ENCODE results near the gene AP2A1.

The AP2A1 gene

DNA sequence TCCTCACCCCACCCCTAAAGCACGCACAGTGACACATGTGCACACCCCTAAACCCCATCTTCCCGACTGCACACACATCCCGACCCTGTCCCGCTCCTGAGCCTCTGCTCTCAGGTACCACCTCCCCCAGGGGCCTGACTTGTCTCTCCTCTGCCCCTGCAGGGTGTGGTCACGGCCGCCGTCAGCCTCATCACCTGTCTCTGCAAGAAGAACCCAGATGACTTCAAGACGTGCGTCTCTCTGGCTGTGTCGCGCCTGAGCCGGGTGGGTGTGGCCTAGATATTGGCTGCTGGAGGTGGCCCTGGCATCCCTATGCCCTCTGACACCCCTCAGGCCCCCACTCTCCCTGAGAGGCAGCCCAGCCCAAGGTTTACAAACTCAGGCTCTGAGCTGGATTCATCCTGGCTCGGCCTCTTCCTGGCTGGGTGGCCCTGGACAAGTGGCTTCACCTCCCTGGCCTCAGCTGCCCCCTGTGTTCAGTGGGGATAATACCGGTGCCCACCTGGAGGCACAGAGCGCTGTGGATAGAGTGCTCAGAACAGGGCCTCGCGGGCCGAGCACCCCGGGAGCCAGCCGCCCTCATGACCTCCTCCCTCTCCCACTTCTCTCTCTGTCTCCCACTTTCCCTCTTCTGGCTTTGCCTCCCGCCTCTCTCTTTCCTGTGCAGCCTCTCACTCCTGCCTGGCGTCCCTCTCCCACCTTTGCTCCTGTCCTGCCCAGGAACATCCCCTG, 26.2 kb downstream of the AP2A1 start:
- in situ Hi-C loops (cut with MboI; ENCODE audit: low sequenced_read_pairs) = no loop called here

DNA sequence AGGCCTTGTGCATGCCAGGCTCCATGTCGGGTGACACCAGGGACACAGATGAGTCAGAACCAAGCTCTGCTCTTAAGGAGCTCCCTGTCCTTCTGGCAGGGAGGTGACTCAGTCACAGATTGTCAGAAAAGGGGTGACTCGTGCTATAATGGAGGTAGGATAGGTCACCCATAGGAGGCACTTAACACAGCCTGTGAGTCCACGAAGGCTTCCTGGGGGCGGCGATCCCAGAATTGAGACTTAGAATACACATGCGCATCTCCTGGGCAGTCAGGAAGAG, 26.7 kb downstream of the AP2A1 start:
- in situ Hi-C loops (cut with MboI; ENCODE audit: low sequenced_read_pairs) = no loop called here

DNA sequence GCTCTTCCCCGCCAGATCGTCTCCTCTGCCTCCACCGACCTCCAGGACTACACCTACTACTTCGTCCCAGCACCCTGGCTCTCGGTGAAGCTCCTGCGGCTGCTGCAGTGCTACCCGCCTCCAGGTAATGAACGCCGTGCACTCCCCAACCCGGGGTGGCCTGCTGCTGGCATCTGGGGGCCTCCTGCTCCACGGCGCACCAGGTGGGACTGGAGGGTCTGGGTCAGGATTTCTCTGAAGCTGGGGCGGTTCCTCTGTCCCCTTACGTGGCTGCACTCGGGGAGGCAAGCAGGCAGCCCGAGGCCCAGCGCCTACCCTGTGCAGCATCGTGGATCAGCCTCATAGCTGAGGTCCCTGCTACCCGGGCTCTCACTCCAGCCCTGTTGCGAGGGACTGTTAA, 28.8 kb downstream of the AP2A1 start:
- in situ Hi-C loops (cut with MboI; ENCODE audit: low sequenced_read_pairs) = no loop called here

DNA sequence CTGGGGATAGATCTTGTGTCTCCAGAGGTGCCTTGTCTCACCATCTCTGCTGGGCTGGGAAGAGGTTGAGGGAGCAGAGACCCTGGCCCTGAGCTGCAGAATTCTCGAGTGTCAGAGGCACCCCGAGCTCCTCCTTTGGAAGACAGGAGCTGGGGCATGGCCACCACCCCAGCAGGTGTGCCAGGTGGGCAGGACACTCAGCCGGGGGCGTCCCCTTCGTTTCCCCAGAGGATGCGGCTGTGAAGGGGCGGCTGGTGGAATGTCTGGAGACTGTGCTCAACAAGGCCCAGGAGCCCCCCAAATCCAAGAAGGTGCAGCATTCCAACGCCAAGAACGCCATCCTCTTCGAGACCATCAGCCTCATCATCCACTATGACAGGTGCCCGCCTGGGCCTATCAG, 31.8 kb downstream of the AP2A1 start:
- in situ Hi-C loops (cut with MboI; ENCODE audit: low sequenced_read_pairs) = no loop called here

DNA sequence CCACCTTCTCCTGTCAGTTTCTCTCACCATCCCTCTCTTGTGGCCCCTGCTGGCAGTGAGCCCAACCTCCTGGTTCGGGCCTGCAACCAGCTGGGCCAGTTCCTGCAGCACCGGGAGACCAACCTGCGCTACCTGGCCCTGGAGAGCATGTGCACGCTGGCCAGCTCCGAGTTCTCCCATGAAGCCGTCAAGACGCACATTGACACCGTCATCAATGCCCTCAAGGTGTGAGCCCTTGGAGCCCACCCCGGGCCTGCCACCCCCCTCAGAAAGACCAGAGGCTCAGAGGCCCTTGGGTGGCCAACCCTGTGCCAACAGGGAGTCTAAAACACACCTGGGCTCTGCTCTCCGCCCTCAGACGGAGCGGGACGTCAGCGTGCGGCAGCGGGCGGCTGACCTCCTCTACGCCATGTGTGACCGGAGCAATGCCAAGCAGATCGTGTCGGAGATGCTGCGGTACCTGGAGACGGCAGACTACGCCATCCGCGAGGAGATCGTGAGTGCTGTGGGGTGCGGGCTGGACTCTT, 32.5 kb downstream of the AP2A1 start:
- in situ Hi-C loops (cut with MboI; ENCODE audit: low sequenced_read_pairs) = no loop called here

DNA sequence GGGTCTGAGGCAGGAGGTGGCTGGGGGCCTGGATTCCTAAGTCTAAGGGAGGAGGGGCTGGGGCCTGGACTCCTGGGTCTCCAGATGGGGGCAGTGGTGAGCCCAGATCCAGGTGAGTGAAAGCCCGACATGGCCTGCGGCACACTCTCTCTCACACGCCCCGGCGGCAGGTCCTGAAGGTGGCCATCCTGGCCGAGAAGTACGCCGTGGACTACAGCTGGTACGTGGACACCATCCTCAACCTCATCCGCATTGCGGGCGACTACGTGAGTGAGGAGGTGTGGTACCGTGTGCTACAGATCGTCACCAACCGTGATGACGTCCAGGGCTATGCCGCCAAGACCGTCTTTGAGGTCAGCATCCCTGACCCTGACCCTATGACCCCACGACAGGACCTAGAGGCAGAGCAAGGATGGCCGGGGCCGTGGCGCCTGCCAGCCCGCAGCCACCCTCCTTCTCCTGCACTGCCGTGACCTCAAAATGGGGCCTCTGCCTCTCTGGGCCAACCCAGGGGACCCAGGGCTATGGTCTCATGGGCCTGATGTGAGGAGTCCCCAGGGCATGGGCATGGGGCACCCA, 33.1 kb downstream of the AP2A1 start:
- in situ Hi-C loops (cut with MboI; ENCODE audit: low sequenced_read_pairs) = no loop called here

DNA sequence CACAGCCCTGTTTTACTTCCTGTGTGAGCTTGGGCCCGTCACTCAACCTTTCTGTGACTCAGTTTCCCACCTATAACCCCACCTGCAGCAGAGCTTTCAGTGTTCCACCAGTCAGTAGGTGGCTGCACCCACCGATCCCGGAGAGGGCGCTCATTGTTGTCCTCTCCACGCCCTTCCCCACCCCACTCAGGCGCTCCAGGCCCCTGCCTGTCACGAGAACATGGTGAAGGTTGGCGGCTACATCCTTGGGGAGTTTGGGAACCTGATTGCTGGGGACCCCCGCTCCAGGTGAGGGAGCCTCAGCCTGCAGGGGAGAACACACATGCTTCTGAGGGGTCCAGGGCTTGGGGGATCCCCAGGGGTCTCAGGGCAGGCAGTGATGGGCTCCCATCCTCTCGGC, 34.0 kb downstream of the AP2A1 start:
- in situ Hi-C loops (cut with MboI; ENCODE audit: low sequenced_read_pairs) = no loop called here

DNA sequence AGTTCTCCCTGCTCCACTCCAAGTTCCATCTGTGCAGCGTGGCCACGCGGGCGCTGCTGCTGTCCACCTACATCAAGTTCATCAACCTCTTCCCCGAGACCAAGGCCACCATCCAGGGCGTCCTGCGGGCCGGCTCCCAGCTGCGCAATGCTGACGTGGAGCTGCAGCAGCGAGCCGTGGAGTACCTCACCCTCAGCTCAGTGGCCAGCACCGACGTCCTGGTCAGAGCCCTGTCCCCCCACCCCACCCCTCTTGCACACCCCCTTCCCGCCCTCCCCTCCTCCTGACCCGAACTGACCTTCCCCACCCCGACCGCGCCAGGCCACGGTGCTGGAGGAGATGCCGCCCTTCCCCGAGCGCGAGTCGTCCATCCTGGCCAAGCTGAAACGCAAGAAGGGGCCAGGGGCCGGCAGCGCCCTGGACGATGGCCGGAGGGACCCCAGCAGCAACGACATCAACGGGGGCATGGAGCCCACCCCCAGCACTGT, 34.6 kb downstream of the AP2A1 start:
- in situ Hi-C loops (cut with MboI; ENCODE audit: low sequenced_read_pairs) = no loop called here

DNA sequence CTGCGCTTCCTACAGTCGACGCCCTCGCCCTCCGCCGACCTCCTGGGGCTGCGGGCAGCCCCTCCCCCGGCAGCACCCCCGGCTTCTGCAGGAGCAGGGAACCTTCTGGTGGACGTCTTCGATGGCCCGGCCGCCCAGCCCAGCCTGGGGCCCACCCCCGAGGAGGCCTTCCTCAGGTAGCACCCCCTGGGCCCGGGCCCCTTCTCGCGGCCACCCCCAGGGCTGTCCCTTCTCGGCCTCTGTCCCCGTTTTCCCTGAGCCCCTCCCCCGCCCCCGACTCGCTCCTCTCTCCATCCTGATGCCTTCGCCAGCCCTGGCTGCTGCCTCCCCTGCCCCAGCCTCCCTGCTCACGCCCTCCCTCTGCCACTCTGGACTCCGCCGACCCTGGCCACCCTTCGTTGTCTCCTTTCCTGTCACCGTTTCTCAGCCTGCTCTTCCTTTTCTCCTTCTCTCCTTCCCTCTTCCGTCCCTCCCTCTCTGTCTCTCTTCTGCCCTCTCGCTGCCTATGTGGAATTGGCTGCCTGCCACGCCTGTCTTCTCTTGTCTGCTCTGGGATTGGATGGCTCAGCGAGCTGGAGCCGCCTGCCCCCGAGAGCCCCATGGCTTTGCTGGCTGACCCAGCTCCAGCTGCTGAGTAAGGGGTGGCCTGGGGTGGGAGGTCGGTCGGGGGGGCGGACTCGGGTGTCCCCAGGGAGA, 35.3 kb downstream of the AP2A1 start:
- in situ Hi-C loops (cut with MboI; ENCODE audit: low sequenced_read_pairs) = no loop called here

DNA sequence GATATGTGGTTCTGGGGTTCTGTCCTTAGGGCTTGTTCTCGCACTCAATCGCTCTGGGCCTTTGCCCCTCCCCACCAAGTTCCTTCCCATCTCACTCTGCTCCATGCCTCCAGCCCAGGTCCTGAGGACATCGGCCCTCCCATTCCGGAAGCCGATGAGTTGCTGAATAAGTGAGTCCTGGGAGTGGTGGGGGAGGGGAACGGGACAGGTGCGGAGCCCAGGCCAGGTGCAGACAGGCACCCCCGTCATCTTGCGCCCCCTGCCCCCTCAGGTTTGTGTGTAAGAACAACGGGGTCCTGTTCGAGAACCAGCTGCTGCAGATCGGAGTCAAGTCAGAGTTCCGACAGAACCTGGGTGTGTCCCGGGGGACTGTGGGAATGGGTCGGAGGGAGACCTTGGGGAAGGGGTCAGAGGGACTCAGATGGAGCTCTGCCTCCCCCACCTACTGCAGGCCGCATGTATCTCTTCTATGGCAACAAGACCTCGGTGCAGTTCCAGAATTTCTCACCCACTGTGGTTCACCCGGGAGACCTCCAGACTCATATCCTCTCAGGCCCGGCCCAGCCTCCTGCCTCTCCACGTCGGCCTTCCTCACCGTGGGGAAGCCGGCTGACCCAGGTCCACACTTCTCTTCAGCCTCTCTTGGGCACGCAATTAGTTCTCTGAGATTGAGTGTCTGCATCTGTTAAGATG, 36.2 kb downstream of the AP2A1 start:
- in situ Hi-C loops (cut with MboI; ENCODE audit: low sequenced_read_pairs) = no loop called here

DNA sequence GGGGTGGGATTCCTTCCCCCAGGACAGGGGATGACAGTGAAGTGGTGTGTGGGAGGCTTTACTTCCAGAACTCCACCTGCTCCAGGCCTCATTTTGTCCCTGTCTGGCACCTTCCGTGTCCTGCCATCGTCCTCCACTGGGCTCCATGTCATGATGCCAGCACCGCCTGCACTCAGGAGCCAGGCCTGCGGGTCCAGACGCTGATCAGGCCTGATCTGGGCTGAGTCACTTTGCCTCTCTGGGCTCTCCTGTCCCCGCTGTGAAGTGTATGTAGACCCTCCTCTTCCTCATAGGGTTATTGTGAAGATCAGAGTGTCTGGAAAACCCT, 36.7 kb downstream of the AP2A1 start:
- in situ Hi-C loops (cut with MboI; ENCODE audit: low sequenced_read_pairs) = no loop called here

DNA sequence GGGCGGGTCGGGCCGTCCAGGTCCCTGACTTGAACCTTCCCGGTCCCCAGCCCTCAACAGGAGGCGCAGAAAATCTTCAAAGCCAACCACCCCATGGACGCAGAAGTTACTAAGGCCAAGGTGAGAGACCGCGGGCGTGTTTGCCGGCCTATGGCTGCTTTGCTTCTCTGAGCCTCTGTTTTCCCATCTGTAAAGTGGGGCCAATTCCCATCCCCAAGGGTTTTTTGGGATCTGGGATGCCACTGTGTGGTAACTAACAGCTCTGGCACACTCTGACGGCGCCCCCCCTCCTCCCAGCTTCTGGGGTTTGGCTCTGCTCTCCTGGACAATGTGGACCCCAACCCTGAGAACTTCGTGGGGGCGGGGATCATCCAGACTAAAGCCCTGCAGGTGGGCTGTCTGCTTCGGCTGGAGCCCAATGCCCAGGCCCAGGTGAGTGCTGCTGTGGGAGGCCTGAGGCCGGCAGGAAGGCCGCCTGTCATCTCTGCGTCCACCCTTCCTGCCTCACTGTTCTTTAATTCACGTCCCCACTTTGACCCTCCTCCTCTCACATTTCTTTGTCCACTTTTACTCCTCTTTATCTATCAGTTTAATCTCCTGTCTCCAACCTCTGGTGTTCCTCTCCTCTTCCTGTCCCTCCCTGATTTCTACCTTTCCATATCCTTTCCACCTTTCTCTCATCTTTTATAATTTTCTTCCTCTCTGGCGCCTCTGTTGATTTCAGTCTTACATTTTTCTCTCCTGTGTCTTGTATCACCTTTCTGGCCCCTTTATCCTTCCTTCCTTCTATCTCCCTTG, 39.2 kb downstream of the AP2A1 start:
- in situ Hi-C loops (cut with MboI; ENCODE audit: low sequenced_read_pairs) = no loop called here

DNA sequence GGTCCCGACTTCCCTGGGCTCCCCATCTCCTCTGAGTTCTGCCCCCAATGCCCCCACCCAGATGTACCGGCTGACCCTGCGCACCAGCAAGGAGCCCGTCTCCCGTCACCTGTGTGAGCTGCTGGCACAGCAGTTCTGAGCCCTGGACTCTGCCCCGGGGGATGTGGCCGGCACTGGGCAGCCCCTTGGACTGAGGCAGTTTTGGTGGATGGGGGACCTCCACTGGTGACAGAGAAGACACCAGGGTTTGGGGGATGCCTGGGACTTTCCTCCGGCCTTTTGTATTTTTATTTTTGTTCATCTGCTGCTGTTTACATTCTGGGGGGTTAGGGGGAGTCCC, 39.8 kb downstream of the AP2A1 start:
- in situ Hi-C loops (cut with MboI; ENCODE audit: low sequenced_read_pairs) = no loop called here

DNA sequence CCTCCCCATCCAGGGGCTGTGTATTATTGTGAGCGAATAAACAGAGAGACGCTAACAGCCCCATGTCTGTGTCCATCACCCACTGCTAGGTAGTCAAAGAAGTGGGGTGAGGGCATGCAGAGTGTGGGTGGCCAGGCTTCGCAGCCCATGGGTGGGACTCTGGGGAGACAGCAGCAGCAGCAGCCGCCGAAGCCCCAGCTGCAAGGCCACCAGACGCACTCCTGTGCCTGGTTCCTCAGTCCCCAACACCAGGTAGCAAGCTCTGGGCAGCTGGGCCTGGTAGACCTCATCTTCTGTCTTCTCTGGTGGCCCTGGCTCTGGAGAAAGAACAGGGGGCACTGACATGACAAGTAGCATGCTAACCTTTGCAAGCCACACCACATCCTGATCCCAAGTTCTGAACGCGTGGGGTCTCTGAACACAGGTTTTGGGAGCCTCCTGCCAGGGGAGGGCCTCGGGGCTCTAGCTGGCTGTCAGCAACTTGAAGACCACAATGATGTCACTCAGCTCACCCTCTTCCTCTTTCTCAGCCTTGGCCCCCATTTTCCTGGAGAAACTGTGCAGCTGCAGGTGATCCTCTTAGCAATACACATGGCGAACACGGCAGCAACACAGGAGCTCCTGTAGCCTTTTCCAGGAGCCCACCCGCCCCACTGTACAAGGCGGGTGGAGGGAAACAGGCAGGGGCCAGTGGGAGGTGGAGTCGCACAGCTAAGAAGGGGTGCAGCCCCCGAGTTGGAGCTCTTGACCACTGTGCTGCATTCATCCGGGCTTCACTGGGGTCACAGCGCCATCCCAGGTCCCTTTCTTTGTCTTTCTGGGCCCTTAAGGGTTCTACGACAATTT, 40.5 kb downstream of the AP2A1 start:
- in situ Hi-C loops (cut with MboI; ENCODE audit: low sequenced_read_pairs) = no loop called here

DNA sequence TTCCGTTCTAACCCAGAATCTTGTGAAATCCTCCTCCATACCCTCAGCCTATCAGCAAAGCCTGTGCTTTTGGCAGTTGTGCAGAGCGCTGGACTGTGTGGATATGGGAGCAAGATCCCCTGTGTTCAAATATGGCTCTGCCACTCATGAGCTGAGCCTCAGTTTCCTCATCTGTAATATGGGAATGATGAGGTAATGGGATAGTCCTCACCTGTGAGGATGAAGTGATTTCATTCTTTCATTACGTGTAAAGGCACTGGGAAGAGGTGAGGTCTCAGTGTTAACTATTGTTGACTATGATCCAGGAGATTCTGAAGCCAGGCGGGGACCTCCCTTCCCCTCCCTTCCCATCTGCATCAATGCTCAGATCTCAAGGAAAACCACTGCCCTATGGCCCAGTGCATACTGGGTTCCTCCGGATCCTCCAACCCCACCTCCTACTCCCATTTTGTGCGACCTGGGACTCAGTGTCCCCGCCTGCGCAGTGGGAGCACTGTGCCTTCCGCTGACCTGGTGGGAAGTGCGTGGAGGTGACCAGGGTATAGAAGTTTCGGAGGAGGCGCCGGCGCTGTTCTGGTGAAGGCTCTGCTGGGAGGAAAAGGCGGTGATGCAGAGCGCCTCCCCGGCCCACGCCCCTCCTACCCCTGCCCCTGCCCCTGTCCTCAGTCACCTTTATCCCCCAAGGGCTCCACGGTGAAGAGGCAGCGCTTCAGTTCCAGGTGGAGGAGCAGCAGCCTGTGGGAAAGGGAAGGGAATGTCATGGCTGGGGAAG, 41.3 kb downstream of the AP2A1 start:
- in situ Hi-C loops (cut with MboI; ENCODE audit: low sequenced_read_pairs) = no loop called here

DNA sequence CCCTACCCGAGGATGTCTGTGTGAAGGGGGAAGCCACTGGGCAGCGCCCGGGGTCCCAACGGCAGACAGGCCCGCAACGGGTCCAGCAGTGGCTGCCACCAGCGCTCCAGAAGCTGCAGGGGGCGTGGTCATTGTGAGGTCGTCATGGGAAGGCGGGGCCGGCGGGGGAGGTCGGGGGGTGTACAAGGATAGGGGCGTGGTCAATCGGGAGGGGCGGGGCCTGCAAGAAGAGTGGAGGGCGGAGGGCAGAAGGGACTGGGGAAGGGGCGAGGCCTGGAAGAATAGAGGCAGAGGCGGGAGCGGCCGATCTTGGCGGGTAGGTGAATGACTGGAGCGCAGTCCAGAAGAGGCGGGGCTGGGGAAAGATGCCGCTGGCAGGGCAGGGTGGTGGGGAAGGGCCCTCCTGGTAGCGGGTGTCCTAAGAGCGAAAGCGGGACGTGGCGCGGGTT, 41.9 kb downstream of the AP2A1 start:
- in situ Hi-C loops (cut with MboI; ENCODE audit: low sequenced_read_pairs) = no loop called here

DNA sequence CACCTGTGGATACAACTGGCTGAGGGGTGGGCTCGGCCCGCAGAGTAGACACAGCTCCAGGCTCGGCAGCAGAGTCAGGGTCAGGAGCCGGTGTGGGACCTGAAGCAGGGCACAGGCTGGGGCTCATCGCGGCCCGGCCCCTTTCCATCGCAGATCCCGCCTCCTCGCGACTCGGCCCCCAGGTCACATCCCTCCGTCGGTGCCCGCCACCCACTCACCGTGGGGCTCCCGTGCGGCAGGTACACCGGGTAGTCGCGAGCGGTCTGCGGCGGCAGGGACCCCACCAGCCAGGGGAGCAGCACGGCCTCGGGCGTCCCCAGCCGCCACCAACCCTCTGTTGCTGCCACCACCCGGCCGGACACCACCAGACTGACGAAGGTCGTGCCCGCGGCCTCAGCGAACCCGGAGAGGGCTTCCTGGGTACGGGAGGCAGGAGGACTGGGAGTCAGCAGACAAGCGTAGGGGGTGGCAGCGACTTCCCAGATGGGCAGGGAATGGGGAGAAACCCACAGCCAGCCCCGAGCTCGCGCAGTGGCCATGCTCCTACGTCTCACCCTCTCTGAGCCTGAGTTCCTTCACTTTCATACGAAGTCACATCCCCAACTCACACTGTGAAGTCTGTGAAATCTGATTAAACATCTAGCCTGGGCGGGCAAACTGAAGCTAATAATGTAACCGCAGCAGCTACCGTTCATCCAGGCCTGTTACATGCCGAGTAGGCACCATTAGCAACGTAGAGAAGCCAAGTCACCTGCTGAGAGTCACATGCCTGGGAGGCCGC, 42.5 kb downstream of the AP2A1 start:
- in situ Hi-C loops (cut with MboI; ENCODE audit: low sequenced_read_pairs) = no loop called here

DNA sequence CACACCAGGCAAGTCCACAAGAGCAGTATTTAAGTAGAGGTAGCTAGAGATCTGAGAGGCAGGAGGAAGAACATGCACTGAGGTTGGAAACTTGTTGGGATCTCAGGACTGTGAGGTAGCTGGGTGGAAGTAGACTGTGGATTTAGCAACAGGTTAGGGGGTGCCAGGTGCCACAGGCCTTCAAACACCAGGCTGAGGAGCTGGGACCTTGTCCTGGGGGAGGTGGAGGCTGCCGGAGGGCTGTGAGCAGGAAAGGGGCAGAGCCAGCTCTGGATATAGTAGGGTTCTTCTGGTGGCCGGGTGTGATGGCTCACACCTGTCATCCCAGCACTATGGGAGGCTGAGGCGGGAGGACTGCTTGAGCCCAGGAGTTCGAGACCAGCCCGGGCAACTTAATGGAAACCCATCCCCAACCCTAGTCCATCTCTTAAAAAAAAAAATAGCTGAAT, 43.2 kb downstream of the AP2A1 start:
- in situ Hi-C loops (cut with MboI; ENCODE audit: low sequenced_read_pairs) = no loop called here

Data from hTERT RPE-1 (cell line).